Calu3 (cell line): ENCODE data around the gene QRICH2. TPM values are rescaled to one million over a fixed set of nuclear protein-coding genes. Genes with fewer than 3 reads are reported as not detected.

Source experiments
- BruUV-seq: library from RNA; stranded (reverse); fragments of 400-500 nt; replicated peaks from 2 replicates; lab custom pipeline; 2021; lab: Mats Ljungman, UMichigan
- CTCF ChIA-PET: fragments of 300-600 bp; sonication (Branson Sonifier 250); formaldehyde crosslinking; loops from one replicate; lab custom pipeline; 2022; ENCODE audit warnings: antibody characterized with exemption; lab: Charles Lee
- DNase-seq: peaks from one replicate; pipeline ENCODE4 v3.0.0; 2022
- H3K27ac Mint-ChIP-seq: one replicate; pipeline ENCODE4 v1.8.0; 2022; ENCODE audit warnings: mixed read lengths; ENCODE audit not compliant: unreplicated experiment
- H3K27me3 Mint-ChIP-seq: one replicate; pipeline ENCODE4 v1.8.0; 2022; ENCODE audit warnings: mixed read lengths; ENCODE audit not compliant: unreplicated experiment
- H3K36me3 Mint-ChIP-seq: one replicate; pipeline ENCODE4 v1.8.0; 2022; ENCODE audit warnings: mild to moderate bottlenecking, moderate library complexity, mixed read lengths; ENCODE audit not compliant: insufficient read depth, unreplicated experiment
- H3K4me1 Mint-ChIP-seq: one replicate; pipeline ENCODE4 v1.8.0; 2022; ENCODE audit warnings: mild to moderate bottlenecking, low read depth, mixed read lengths; ENCODE audit not compliant: unreplicated experiment
- H3K4me3 Mint-ChIP-seq: one replicate; pipeline ENCODE4 v1.8.0; 2022; ENCODE audit warnings: mild to moderate bottlenecking, low read depth, moderate library complexity, mixed read lengths; ENCODE audit not compliant: unreplicated experiment
- H3K9me3 Mint-ChIP-seq: one replicate; pipeline ENCODE4 v1.8.0; 2022; ENCODE audit warnings: low read depth, mixed read lengths; ENCODE audit not compliant: unreplicated experiment
- CTCF ChIP-seq: fragments of 200-600 bp; IDR thresholded peaks from one replicate; pipeline ENCODE4 v1.8.0; 2022; ENCODE audit warnings: antibody characterized with exemption; ENCODE audit not compliant: unreplicated experiment
- intact Hi-C: fragments of 100-400 bp; cut with micrococcal nuclease; formaldehyde crosslinking; loops from one replicate; pipeline ENCODE4 v1.10.0; 2022; ENCODE audit not compliant: unreplicated experiment
- total RNA-seq: library from RNA; stranded (reverse); gene quantifications from 2 replicates; pipeline ENCODE4 v1.2.3, GENCODE V29; 2022

Gene QRICH2
- total RNA-seq, 1 experiment from 2014 or later = 3.0 TPM

GRCh38 chr17:76279742-76280287 is 28.3 kb downstream of the QRICH2 start:
- Mint-ChIP-seq H3K4me3 (no peak overlapping the region), H3K4me1 (peaks cover 8% of the 10 kb centered on the region), H3K9me3 (no peaks in the 10 kb centered on the region), H3K36me3 (peaks cover 16% of the 10 kb centered on the region), H3K27me3 (no peaks in the 10 kb centered on the region), H3K27ac (no peak overlapping the region)
- TF ChIP-seq CTCF = no peak
- CTCF ChIA-PET = interaction anchor here (0.5 to 2.5 kb wide), 26 partner anchors 9 to 339 kb away, joined by 3 to 36 read pairs (median 4); partner anchors contain the start of genes FBF1 and UBALD2
- DNase-seq = no peak
- intact Hi-C loops = loop anchor here (2.0 to 5.0 kb wide), 2 partner anchors 43 to 157 kb away; no protein-coding TSS in a partner anchor
- no TSS peak for BruUV-seq

- peak; percentile 91 for DNase-seq
- H3K36me3 Mint-ChIP-seq = peaks cover 16% of the 10 kb centered on the region
- intact Hi-C loops = loop anchor here (2.0 to 5.0 kb wide), 2 partner anchors 42 to 156 kb away; no protein-coding TSS in a partner anchor
- H3K4me3 Mint-ChIP-seq = no peak overlapping the region
- H3K4me1 Mint-ChIP-seq = peaks cover 8% of the 10 kb centered on the region
- BruUV-seq = no TSS peak
- TF ChIP-seq CTCF = peak; percentile 98
- H3K9me3 Mint-ChIP-seq = no peaks in the 10 kb centered on the region
- H3K27me3 Mint-ChIP-seq = no peaks in the 10 kb centered on the region
- H3K27ac Mint-ChIP-seq = no peak overlapping the region
- CTCF ChIA-PET = interaction anchor here (0.5 to 2.5 kb wide), 27 partner anchors 8 to 338 kb away, joined by 3 to 36 read pairs (median 4); partner anchors contain the start of genes FBF1 and UBALD2
These were observed 28.9 kb downstream of the QRICH2 start for GRCh38 chr17:76278952-76279741.

GRCh38 chr17:76278268-76278908 is 29.7 kb downstream of the QRICH2 start:
- CTCF ChIA-PET = interaction anchor here (1.3 to 2.1 kb wide), 3 partner anchors 19 to 35 kb away, joined by 5 to 11 read pairs (median 10); no protein-coding TSS in a partner anchor
- Mint-ChIP-seq H3K27me3 (no peaks in the 10 kb centered on the region), H3K36me3 (peaks cover 22% of the 10 kb centered on the region), H3K27ac (no peak overlapping the region), H3K9me3 (no peaks in the 10 kb centered on the region), H3K4me1 (peaks cover 8% of the 10 kb centered on the region), H3K4me3 (no peak overlapping the region)
- intact Hi-C loops = loop anchor here (2.0 to 5.0 kb wide), 2 partner anchors 41 to 156 kb away; no protein-coding TSS in a partner anchor
- no TSS peak for BruUV-seq
- no peak for DNase-seq
- no peak for TF ChIP-seq CTCF
